Tibial nerve (tissue), 4 donors: ENCODE results near the gene TSPAN13.

Experiments used
- CTCF ChIP-seq, 5 experiments: fragments of 200-600 bp in 3 of 5; fragments of 450-650 bp in 2 of 5; sonication (generic) in 3 of 5; IDR thresholded peaks; one replicate each; pipeline ENCODE4 v1.5.1; 2016 to 2019; ENCODE audit warnings: antibody characterized with exemption in 5 of 5, mild to moderate bottlenecking in 3 of 5, moderate library complexity in 2 of 5
- EP300 ChIP-seq, 2 donors: sonication (generic); formaldehyde crosslinking; IDR thresholded peaks; one replicate each; pipeline ENCODE4 v1.6.1; 2017; ENCODE audit warnings: antibody characterized with exemption in 2 of 2, mild to moderate bottlenecking in 1 of 2
- POLR2A ChIP-seq, 2 donors: fragments of 450-650 bp; IDR thresholded peaks; one replicate each; pipeline ENCODE4 v1.6.1; 2017; ENCODE audit warnings: antibody characterized with exemption in 2 of 2, mild to moderate bottlenecking in 2 of 2, moderate library complexity in 2 of 2

GRCh38 chr7:16826060-16826459 lies 72.5 kb downstream of the TSPAN13 start:
- no peak for TF ChIP-seq CTCF (IDR thresholded peaks at IDR 0.05)
- no peak for TF ChIP-seq POLR2A (IDR thresholded peaks at IDR 0.05)
- no peak for TF ChIP-seq EP300 (IDR thresholded peaks at IDR 0.05)
